SKM-1 (cell line): ENCODE results near the gene NFATC1.
"Not testable (repeated sequence)": the region's sequence is repeated elsewhere in the genome, so short reads cannot be mapped to it uniquely, and the experiment has no call there.

Source experiments
- DNase-seq: peaks from one replicate; lab custom pipeline; 2025; ENCODE audit not compliant: unreplicated experiment; lab: John Stamatoyannopoulos, UW

NFATC1 gene

GRCh38 chr18:79504495-79504894 is 108.8 kb downstream of the NFATC1 start:
- not testable (repeated sequence) for DNase-seq

DNA sequence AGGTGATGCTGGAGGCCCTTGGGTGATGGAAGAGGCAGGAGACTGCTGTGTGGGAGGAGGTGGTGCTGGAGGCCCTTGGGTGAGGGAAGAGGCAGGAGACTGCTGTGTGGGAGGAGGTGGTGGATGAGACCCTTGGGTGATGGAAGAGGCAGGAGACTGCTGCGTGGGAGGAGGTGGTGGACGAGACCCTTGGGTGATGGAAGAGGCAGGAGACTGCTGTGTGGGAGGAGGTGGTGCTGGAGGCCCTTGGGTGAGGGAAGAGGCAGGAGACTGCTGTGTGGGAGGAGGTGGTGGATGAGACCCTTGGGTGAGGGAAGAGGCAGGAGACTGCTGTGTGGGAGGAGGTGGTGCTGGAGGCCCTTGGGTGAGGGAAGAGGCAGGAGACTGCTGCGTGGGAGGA is 109.7 kb downstream of the NFATC1 start:
- DNase-seq: not testable (repeated sequence)

DNA sequence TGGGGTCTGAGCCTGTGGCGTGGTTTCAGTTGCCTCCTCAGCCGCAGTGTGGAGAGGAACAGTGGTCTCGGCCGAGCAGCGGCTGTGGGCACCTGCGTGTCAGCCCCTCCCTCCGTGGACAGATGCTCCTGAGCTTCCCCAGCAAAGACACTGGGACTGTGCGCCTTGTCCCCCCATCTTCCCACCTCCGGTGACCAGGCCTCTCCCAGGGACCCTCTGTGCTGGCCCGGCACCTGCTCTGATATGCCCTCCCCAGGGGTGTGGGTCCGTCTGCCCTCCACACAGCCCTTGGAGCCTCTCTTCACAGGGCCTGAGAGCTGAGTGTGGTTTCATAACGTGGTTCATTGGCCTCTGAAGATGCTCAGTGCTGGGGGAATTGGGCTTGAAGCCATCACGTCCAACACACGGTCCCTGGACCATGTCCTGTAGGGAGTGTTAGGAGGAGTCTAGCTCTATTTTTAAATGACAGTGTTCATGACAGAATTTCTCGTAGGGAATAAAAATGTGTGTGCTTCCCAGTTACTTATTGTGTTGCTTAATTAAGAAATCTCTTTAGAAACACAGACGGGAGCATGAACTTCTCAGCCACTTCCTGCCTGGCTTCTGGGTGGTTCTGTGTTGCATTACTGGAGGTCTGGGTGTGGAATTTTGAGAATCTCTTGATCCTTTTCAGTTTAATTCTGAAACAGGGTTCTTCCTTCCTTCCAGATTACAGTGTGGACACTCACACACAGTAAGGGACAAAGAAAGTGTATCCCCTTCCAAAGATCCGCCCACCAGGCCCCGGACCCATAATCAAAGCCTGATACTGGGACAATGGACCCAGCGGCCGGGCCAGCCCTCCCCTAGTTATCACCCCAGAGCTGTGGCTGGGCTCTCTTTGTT is 110.7 kb downstream of the NFATC1 start:
- DNase-seq: peak; percentile 36

GRCh38 chr18:79507076-79507545 is 111.4 kb downstream of the NFATC1 start:
- no peak for DNase-seq

DNA sequence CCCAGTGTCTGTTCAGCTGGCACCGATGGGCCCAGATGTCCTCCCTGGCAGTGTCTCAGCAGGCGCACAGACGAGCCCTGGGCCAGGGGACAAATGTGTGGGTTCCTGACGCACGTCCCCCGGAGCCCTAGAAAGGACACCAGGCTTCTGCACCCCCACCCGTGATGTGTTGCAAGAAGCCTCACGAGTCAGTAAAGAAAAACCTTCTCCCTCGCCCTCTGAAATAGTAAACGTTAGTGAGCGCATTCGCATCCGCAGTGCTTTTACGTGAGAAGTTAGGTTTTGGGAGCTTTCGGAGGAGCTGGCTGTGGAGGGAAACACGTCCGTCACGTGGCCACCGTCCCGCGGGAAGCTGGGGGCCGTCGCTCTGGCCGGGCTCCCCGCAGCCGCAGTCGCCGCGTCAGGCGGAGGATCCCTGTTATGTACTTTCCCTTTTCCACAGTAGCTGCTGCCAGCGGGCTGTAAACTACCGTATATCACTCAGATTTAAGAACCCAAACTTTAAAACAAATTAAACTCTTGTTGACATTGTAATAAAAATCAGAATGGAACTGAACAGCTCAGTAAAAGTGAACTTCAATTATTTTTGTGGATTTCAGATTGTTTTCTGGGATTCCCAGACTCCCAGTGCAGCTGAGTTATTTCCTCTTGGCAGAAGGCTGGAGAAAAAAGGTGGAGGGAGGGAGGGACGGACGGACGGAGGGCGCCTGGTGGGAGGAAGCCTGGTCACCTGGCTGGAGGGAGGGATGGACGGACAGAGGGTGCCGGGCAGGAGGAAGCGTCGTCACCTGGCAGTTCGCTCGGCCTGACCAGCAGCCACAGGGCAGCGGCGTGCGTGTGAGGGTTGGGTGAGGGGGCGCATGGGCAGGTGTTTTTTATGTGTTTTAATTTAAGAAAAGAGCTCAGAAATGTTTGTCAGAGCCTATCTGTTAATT is 112.1 kb downstream of the NFATC1 start:
- DNase-seq: no peak

DNA sequence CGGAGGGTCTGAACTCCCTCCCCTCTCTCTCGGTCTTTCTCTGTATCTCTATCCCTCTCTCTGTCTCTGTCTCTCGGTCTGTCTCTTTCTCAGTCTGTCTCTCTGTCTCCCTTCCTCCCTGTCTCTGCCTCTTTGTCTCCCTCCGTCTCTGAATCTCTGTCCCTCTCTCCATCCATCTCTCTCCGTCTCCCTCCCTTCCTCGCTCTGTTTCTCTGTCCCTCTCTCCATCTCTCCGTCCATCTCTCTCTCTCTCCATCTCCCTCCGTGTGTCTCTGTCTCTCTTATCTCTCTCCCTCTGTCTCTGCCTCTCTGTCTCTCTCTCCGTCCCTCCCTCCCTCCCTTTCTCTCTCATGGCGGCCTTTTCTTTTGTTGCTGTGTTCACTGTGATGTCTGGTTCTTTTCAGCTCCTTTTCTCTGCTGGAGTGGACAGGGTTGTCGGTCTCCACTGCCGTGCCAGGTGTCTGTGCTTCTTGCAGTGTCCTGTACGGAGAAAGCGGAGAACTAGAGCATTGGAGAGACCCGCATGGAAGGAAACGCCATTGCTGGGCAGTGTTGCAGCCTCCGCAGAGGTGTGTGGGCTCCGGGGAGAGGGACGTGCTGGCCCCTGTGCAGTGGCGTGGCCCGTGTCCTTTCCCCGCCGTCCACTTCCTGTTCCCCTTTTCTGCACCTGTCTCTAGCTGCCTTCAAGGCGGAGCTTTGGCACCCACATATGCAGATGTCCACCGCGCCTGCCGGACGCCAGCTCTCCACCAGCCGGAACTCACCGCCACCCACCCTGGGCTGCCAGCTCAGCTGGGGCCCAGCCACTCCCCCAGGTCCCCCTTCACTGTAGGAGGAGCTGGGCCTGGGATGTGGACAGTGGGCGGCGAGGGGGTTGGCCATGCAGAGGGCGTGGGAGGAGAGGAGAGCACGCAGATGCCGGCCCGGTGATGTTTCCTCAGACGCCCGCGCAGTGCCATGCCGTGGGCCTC is 113.1 kb downstream of the NFATC1 start:
- DNase-seq: no peak

GRCh38 chr18:79509536-79509930 is 113.8 kb downstream of the NFATC1 start:
- no peak for DNase-seq

- no peak for DNase-seq
Observed at GRCh38 chr18:79510046-79510685, 114.4 kb downstream of the NFATC1 start.

- DNase-seq: no peak
Observed at GRCh38 chr18:79510731-79511241, 115.1 kb downstream of the NFATC1 start.

GRCh38 chr18:79511271-79511670 is 115.5 kb downstream of the NFATC1 start:
- DNase-seq: no peak

- DNase-seq: no peak
Observed at GRCh38 chr18:79511671-79512301, 116.1 kb downstream of the NFATC1 start.

GRCh38 chr18:79512461-79513380 is 117.0 kb downstream of the NFATC1 start:
- DNase-seq: no peak

DNA sequence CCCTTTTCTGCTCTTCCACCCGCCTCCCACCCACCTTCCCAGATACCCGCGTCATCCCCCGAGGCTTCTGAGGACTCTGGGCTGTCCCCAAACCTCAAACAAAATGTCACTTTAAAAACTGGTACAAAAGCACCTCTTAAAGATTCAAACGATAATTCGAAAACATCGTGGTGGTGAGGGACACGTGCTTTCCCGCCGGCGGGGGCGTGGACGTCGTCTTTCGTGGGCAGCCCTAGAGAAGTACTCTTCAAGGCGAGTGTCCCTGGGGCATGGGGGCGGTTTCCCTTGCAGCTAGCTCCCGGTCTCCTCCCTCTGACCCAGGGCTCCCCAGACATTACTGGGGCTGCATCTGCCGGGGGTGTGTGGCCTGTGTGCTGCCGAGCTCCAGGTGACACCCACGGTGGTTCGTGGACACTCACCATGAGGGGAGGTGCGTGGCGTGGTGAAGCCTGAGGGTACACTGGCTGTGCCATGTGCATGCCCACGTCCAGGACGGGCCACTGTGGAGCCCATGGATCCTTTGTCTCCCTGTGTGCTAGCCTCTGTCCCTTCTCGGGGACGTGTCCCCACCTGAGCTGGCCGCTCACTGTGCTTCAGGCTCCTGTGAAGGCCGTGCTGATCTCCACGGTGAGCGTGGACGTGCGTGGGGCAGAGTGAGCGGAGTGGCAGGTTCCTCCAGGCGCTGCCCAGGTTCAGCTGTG is 117.8 kb downstream of the NFATC1 start:
- DNase-seq: no peak

- no peak for DNase-seq
Observed at GRCh38 chr18:79515331-79515730, 119.6 kb downstream of the NFATC1 start.

GRCh38 chr18:79515944-79516351 is 120.2 kb downstream of the NFATC1 start:
- no peak for DNase-seq

DNA sequence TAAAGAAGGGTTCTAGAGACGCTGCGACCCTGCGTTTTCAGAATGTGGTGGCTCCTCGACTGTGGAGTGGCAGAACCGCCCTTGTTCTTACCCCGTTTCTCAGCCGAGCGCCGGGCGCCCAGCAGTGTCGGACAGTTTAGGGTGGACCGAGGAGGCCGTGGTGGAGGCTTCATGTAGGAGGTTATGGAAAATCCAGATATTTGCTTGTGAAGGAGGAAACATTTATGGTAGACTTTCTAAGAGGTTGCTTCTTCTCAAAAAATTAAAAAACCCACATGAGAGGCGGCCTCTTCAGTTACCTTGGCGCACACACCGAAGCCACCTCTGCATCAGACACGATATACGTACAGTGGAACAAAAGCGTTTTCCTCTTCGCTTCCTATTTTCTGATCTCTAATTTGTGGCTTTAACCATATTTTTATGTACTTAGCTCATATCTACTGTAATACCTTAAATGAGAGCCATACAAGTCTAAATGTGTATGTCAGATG is 120.8 kb downstream of the NFATC1 start:
- no peak for DNase-seq

GRCh38 chr18:79517341-79517740 is 121.6 kb downstream of the NFATC1 start:
- DNase-seq: no peak
